ENCODE results near the gene DUSP2.

GRCh38 chr2:96156926-96157648, 11.8 kb upstream of the DUSP2 start:
- no peak for TF ChIP-seq ZNF274 (IDR thresholded peaks at IDR 0.05; ENCODE audit: borderline replicate concordance, low read depth, low read length)
- TF ChIP-seq NBN (IDR thresholded peaks at IDR 0.05; ENCODE audit: low read depth), result no peak
- TF ChIP-seq CTCF (IDR thresholded peaks at IDR 0.05 in 2 of 3, conservative IDR thresholded peaks at IDR 0.05 in 1 of 3; ENCODE audit: insufficient read depth in 2 of 3, low read depth in 1 of 3, low read length in 3 of 3), result no peak
- no peak for TF ChIP-seq SMAD1 (IDR thresholded peaks at IDR 0.05; ENCODE audit: low read depth, low read length, partially characterized antibody)
- no peak for TF ChIP-seq BMI1 (IDR thresholded peaks at IDR 0.05; ENCODE audit: low read length)
- TF ChIP-seq THRA (IDR thresholded peaks at IDR 0.05), result no peak
- TF ChIP-seq SREBF2 (CRISPR knock-in tag; IDR thresholded peaks at IDR 0.05), result no peak
- no peak for TF ChIP-seq ELF4 (CRISPR knock-in tag; IDR thresholded peaks at IDR 0.05)
- no peak for TF ChIP-seq CREB5 (CRISPR knock-in tag; IDR thresholded peaks at IDR 0.05)
- TF ChIP-seq BRCA1 (IDR thresholded peaks at IDR 0.05), result no peak
- TF ChIP-seq BRCA1 (CRISPR knock-in tag; IDR thresholded peaks at IDR 0.05), result no peak
- no peak for TF ChIP-seq UBTF (IDR thresholded peaks at IDR 0.05; ENCODE audit: borderline replicate concordance in 1 of 2, low read depth in 2 of 2, low read length in 2 of 2)
- no peak for TF ChIP-seq KAT7 (CRISPR knock-in tag; IDR thresholded peaks at IDR 0.05; ENCODE audit: borderline replicate concordance)
- TF ChIP-seq SRSF9 (IDR thresholded peaks at IDR 0.05; ENCODE audit: borderline replicate concordance, low read depth, low read length), result no peak

All from K562 (cell line).